ENCODE data around the gene ARHGDIG. TPM values are rescaled to one million over a fixed set of nuclear protein-coding genes. Genes with fewer than 3 reads are reported as not detected.

The ARHGDIG gene
- total RNA-seq, 2 experiments from 2014 or later: not detected

DNA sequence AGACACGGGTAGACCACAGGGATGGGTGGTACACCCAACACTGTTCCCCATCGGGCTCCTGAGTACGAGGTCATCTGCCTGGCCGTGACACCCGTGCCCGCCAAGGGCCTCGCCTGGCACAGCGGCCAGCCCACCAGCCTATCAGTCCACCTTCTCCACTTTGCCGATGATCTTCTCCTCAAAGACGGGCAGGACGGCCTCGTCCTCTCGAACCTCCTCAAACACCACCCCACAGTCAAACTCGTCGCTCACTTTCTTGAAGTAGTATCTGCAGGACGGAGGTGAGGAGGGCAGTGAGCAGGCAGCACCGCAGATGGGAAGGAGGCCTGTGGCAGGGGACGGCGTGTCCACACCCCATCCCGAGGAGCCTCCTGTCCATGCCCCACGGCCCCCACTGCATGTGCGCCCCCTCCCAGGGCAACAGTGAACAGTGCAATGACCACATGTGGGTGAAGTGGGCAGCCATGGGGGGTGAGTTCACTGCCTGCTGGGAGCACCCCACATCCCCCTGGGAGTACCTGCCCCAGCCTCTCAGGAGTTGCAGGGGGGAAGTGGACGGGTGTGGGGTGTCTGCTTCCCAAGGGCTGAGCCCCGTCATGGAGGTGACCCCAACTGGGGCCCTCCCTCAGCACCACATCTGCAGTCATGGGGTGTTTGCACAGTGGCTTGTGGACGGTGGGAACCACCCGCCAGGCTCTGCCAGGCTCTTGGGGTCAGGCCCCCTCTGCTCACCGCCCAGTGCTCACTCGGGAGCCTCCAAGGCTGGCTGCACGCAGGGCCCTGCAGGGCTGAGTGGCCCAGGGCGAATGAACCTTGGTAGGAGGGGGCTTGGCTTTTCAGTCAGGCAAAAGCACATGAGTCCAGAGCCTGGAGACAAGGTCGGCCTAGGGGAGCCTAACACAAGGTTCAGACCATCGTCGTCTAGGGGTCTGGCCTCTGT, 7.9 kb downstream of the ARHGDIG start:
- H3K36me3 Mint-ChIP-seq (ENCODE audit: low read depth): peaks cover 6% of the 10 kb centered on the region
- ChIA-PET POLR2A (no interaction called here), CTCF (no interaction called here)
- H3K4me1 Mint-ChIP-seq: no peaks in the 10 kb centered on the region
- H3K27ac Mint-ChIP-seq: no peak overlapping the region
- DNase-seq: no peak
- H3K4me3 Mint-ChIP-seq: no peak overlapping the region
- no peaks in the 10 kb centered on the region for H3K9me3 Mint-ChIP-seq
- H3K27me3 Mint-ChIP-seq: no peaks in the 10 kb centered on the region

DNA sequence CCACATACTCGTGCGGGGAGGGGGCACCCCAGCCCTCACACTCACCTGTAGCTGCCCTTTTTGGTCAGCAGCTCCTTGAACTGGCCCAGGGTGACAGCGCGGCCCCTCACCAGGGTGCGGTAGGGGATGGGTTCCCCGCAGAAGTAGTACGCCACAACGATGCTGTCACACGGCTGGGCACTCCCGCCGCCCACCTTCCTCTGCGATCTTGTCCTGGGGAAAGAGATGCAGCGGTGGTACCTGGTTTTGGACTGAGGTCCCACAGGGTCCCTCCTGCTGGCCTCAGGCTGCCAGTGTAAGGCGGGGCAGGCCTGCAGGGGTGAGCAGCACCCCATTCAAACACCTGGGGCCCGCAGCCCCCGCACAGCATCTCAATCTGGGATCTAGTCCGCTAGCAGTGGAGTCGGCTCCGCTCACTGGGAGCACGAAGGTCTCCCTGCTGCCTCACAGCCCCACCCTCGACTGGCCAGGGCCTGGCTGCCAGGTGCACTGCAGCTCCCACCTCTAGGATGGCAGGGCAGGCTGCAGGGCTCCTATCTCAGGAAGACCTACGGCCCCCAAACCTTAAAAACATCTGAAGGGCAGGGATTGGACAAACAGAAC, 9.1 kb downstream of the ARHGDIG start:
- Mint-ChIP-seq H3K9me3 (no peaks in the 10 kb centered on the region), H3K36me3 (ENCODE audit: low read depth) (peaks cover 6% of the 10 kb centered on the region), H3K27me3 (no peaks in the 10 kb centered on the region), H3K27ac (no peak overlapping the region), H3K4me1 (no peaks in the 10 kb centered on the region), H3K4me3 (no peak overlapping the region)
- no peak for DNase-seq
- POLR2A ChIA-PET: no interaction called here
- CTCF ChIA-PET: no interaction called here

DNA sequence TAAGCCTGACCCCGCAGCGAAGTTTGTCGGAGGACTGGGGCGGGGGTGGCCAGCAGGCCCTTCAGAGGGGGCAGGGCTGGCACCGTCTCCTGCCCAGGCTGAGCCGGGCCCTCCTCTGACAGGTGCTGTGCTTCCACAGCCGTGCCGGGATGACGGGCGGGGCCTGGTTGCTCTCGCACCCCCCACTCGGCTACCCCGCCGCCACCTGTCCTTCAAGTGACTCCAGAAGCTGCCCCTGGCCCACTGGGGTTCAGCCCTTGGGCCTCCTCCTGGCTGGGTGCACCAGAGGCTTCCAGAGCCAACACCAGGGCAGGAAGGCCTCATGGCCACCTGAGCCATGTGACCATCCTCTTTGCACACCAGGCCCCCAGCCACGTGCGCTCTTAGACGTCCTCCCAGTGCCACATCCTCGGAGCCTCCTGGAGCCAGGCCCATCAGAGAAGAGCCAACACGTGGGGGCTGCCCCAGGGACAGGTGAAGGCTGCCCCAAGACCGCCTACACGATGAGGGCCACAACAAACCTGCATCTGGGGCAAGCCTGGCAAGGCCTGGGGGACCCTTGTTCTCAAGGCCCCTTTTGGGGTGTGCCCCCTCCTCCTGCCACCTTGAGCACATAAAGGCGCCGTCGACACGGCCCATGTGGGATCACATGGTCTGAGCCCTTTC, 9.8 kb downstream of the ARHGDIG start:
- ChIA-PET CTCF (interaction anchor here (0.5 kb wide), 1 partner anchor 73 kb away, joined by 3 read pairs; no protein-coding TSS in a partner anchor), POLR2A (no interaction called here)
- Mint-ChIP-seq H3K9me3 (no peaks in the 10 kb centered on the region), H3K36me3 (ENCODE audit: low read depth) (peaks cover 6% of the 10 kb centered on the region), H3K4me3 (no peak overlapping the region), H3K27ac (no peak overlapping the region), H3K27me3 (no peaks in the 10 kb centered on the region), H3K4me1 (no peaks in the 10 kb centered on the region)
- no peak for DNase-seq

DNA sequence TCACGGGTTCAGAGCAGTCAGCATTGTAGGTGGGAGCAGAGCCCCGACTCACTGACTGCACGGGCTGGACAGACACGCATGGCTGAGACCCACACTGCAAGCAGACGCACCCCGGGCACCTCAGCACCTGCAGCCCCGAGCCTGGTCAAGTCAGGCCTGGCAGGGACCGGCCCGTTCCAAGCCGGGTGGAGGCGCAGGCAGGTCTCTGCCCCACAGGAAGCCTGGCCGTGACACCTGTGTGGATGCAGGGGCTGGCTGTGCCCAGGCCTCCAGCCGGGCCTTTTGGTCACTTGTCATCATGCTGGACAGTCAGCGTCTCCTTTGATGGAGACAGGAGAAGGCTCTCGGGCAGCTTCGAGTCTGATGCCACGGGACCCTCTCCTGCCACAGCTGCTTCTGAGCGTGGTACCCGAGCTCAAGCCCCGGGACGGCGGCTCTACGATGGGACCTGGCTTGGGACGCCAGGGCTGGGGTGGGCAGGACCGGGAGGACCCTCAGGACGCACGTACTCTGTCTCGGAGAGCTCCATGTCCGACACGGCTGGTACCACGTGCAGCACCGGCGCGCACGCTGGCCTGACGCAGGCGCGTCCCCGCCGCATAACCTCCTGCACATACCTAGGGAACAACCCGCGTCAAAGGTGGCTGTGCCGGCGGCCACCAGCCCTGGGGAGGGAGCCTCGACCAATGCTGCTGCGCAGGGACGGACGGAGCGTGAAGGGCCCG, 10.5 kb downstream of the ARHGDIG start:
- no peak for DNase-seq
- Mint-ChIP-seq H3K4me3 (no peak overlapping the region), H3K9me3 (no peaks in the 10 kb centered on the region), H3K27ac (no peak overlapping the region), H3K27me3 (no peaks in the 10 kb centered on the region), H3K4me1 (no peaks in the 10 kb centered on the region), H3K36me3 (ENCODE audit: low read depth) (peaks cover 6% of the 10 kb centered on the region)
- CTCF ChIA-PET: interaction anchor here (0.5 kb wide), 1 partner anchor 74 kb away, joined by 3 read pairs; no protein-coding TSS in a partner anchor
- POLR2A ChIA-PET: no interaction called here

DNA sequence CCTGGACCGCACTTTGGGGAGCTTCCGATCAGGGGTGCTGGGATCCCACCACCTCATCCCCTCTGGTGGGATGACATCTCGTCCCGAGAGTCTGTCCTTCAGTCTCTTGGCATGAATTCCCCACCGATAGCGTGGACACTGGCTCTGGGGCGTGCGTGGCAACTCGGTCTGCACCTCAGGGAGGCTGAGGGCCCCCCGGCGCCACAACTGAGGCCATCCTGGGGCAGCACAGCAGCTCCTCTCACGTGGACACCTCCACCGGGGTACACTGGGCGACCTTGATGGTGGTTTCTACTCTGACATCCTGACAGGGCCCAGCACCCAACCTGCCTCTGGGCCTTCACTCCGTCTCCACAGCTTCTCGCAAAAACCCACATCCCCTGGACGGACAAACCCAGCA, 11.1 kb downstream of the ARHGDIG start:
- Mint-ChIP-seq H3K4me1 (no peaks in the 10 kb centered on the region), H3K27me3 (no peaks in the 10 kb centered on the region), H3K36me3 (ENCODE audit: low read depth) (peaks cover 6% of the 10 kb centered on the region), H3K4me3 (no peak overlapping the region), H3K27ac (no peak overlapping the region), H3K9me3 (no peaks in the 10 kb centered on the region)
- DNase-seq: no peak
- POLR2A ChIA-PET: no interaction called here
- CTCF ChIA-PET: no interaction called here

DNA sequence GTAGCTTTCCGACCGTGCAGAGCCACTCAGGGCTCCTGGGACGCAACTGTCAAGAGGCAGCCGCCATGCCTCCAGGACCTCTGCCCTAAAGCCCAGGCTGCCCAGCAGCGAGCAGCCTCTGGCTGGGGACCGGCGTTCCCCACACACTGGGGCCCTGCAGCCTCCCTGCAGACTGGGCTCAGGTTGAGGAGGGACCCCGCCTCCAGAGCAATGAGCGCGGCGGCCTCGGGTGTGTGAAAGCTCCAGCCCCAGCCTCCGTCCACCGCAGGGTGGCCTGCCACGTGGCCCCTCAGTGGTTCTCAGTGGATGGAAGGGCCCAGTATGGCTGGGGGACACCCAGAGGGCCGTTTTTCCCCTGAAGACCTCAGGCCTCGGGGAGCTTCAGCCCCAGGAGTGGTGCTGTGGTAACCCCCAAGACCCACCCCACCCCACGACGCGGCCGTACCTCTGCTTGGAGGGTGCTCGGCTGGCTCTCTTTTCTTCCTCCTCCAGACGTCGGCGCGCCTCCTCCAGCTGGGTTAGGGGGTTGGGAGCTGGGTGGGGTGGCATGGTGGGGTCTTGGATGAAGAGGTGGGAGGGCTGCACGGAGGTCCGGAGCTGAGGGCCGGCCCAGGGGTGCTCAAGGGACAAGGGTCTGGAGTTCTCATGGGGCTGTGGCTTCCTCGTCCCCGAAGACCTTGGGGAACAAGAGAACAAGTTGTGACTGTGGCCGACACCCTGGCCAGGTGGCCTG, 12.8 kb downstream of the ARHGDIG start:
- ChIA-PET CTCF (no interaction called here), POLR2A (no interaction called here)
- Mint-ChIP-seq H3K9me3 (no peaks in the 10 kb centered on the region), H3K4me1 (no peaks in the 10 kb centered on the region), H3K27ac (no peak overlapping the region), H3K4me3 (no peak overlapping the region), H3K36me3 (ENCODE audit: low read depth) (peaks cover 2% of the 10 kb centered on the region), H3K27me3 (no peaks in the 10 kb centered on the region)
- no peak for DNase-seq

DNA sequence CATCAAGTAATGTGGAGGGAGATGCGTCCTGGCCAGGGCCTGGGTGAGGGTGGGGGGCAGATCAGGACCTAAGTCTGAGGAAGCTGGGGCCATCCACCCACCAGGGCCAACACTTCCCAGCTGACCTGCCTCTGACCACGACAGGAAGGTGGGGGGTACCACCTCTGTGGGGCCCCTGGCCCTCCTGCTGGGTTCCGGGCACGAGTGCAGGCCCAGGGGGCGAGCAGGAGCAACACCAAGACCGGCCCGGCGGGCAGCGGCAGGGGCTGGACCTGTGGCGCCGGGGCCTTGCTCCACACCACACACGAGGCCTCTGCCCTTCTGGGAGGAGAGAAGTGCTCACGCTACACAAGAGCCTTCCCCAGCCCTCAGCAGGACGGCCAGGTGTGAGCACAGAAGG, 15.9 kb downstream of the ARHGDIG start:
- H3K27me3 Mint-ChIP-seq: no peaks in the 10 kb centered on the region
- POLR2A ChIA-PET: no interaction called here

DNA sequence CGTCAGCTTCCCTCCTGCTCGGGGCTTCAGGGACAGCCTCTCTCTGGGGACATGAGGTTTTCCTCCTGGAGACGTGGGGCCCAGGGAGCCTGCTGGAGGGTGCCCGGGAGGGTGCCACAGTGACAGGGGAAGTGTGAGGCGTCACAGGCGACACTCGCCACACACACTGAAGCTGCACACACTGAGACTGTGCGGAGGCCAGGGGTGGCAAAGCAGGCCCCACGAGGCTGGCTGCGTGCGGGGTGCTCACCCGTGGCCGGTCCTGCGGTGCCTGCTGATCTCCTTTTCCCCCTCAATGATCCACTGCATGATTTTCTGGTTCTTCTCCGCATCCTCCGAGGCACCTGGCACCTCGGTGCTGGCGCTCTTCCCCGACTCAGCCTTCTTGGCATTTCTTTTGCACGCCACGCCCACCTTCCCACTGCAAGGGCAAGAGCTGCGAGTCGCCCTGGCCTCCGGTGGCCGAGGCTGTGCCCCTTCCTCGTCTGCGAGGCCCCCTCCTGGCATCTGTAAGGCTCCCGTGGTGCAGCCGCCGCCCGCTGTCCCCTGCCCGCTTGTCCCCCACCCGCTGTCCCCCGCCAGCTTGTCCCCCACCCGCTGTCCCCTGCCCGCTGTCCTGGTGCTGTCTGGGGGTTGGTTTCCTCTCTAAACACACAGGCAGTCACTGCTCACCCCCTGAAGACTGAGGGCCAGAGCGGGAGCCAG, 16.6 kb downstream of the ARHGDIG start:
- no peak for DNase-seq

More for the DNA sequence above, 15.9 kb downstream of the ARHGDIG start:
- CTCF ChIA-PET: no interaction called here
- DNase-seq: no peak
- H3K36me3 Mint-ChIP-seq (ENCODE audit: low read depth): peaks cover 2% of the 10 kb centered on the region
- H3K4me3 Mint-ChIP-seq: no peak overlapping the region
- no peaks in the 10 kb centered on the region for H3K9me3 Mint-ChIP-seq
- H3K27ac Mint-ChIP-seq: no peak overlapping the region
- H3K4me1 Mint-ChIP-seq: no peaks in the 10 kb centered on the region

DNA sequence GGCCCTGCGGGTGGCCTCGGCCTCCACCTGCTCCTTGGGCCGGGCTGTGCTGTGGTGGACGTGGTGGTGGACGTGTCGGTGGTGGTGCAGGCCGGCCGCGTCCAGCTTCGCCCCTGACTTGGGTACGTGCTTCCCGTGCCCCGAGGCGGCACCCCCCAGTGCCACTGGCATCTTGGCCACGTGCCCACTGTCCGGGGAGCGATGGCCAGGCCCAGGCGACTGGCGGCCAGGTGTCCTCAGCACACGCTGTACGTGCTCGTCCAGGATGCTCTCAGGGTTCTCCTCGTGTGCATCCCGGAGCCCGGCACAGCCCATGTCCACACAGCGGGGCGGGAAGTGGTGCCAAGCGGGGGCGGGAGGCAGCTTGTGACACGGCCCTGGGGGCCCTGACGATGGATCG, 17.4 kb downstream of the ARHGDIG start:
- Mint-ChIP-seq H3K27me3 (no peaks in the 10 kb centered on the region), H3K9me3 (no peaks in the 10 kb centered on the region)

More for the DNA sequence above, 16.6 kb downstream of the ARHGDIG start:
- Mint-ChIP-seq H3K4me1 (no peaks in the 10 kb centered on the region), H3K27ac (no peak overlapping the region), H3K36me3 (ENCODE audit: low read depth) (peaks cover 2% of the 10 kb centered on the region), H3K4me3 (no peak overlapping the region), H3K27me3 (no peaks in the 10 kb centered on the region), H3K9me3 (no peaks in the 10 kb centered on the region)
- ChIA-PET CTCF (no interaction called here), POLR2A (no interaction called here)

DNA sequence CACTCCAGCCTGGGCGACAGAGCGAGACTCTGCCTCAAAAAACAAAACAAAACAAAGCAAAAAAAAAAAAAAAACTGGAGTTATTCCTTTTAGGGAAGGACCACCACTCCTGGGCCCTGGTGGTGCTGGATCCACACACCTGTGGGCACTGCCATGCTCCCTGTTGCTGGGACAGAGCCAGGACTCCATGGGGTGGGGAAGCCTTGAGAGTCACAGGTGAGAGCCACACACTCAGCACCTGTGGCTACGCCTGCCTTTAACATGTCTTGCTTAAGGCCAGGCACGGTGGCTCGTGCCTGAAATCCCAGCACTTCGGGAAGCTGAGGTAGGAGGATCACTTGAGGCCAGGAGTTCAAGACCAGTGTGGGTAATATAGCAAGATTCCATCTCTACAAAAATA, 20.8 kb downstream of the ARHGDIG start:
- no peak overlapping the region for H3K27ac Mint-ChIP-seq
- ChIA-PET POLR2A (no interaction called here), CTCF (interaction anchor here (0.7 kb wide), 1 partner anchor 60 kb away, joined by 3 read pairs; no protein-coding TSS in a partner anchor)
- H3K4me1 Mint-ChIP-seq: no peaks in the 10 kb centered on the region
- no peaks in the 10 kb centered on the region for H3K27me3 Mint-ChIP-seq
- H3K4me3 Mint-ChIP-seq: no peak overlapping the region
- no peaks in the 10 kb centered on the region for H3K36me3 Mint-ChIP-seq (ENCODE audit: low read depth)
- H3K9me3 Mint-ChIP-seq: no peaks in the 10 kb centered on the region
- DNase-seq: no peak

More for the DNA sequence above, 17.4 kb downstream of the ARHGDIG start:
- ChIA-PET POLR2A (no interaction called here), CTCF (no interaction called here)
- Mint-ChIP-seq H3K36me3 (ENCODE audit: low read depth) (no peaks in the 10 kb centered on the region), H3K4me3 (no peak overlapping the region), H3K27ac (no peak overlapping the region), H3K4me1 (no peaks in the 10 kb centered on the region)
- no peak for DNase-seq

DNA sequence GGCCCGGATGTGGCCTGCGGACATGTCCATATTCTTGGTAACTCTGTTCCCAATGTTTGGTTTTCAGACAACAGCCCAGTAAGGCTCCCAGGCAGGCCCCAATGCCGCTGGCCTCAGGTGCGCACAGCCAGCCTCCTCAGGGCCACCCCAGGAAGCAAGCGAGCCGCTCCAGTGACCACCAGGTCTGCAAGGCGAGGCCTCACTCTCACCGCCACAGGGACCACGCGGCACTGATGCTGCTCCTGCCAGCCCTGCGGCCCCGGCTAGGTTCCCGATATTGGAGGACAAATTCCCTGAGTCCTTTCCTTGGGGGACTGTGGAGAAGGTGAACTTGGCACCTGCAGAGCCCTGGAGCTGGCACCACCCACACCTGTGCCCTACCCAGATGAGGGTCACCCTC, 21.6 kb downstream of the ARHGDIG start:
- ChIA-PET POLR2A (no interaction called here), CTCF (no interaction called here)
- Mint-ChIP-seq H3K4me1 (no peaks in the 10 kb centered on the region), H3K27ac (no peak overlapping the region), H3K36me3 (ENCODE audit: low read depth) (no peaks in the 10 kb centered on the region), H3K27me3 (no peaks in the 10 kb centered on the region), H3K4me3 (no peak overlapping the region), H3K9me3 (no peaks in the 10 kb centered on the region)
- DNase-seq: no peak

DNA sequence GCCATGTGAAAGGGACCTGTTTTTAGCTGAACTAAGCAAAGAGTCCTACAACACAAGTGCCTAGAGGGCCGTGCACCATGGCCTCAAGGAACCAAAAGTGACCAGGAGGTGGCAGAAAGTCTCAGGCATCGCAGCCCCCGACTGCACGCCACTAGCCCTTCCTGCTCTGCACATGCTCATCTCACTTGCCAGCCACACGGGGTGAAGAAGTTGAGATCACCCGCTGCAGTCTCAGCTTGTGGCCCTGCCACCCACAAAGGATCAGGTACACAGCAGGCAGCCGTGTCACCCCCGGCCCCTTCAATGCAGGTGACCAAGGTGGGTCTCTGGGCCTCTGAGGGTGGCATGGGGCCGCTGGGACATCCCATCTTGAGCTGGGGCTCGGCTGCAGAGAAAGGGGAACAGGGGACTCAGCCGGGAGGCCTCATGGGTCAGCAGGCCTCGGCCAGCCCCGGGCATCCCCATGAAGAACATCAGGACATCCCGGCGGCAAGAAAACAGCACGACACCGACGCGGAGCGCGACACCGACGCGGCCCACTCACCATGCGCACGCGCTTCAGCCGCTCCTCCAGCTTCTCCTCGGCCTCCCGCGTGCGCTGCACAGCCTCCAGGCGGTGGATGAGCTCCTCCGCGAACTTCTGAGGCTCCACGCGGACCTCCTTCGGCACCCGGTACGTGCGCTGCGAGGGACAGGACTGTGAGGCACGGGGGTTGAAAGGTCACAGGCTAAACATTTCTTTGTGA, 23.5 kb downstream of the ARHGDIG start:
- ChIA-PET CTCF (no interaction called here), POLR2A (no interaction called here)
- H3K27me3 Mint-ChIP-seq: no peaks in the 10 kb centered on the region
- no peak for DNase-seq
- H3K4me3 Mint-ChIP-seq: no peak overlapping the region
- H3K27ac Mint-ChIP-seq: no peak overlapping the region
- H3K4me1 Mint-ChIP-seq: peaks cover 2% of the 10 kb centered on the region
- no peaks in the 10 kb centered on the region for H3K9me3 Mint-ChIP-seq
- H3K36me3 Mint-ChIP-seq (ENCODE audit: low read depth): no peaks in the 10 kb centered on the region

All from activated CD4-positive, alpha-beta memory T cell treated with anti-CD3 and anti-CD28 coated beads, Interleukin-2, amount 10 ng/mL, durations not matched to agents 7 days and 5 days (primary cell).